Mesenteric fat pad (tissue), 1 donor: ENCODE results near the gene ORAI3. TPM values are rescaled to one million over a fixed set of nuclear protein-coding genes. Genes with fewer than 3 reads are reported as not detected.

ENCODE experiments used
- DNase-seq: peaks from one replicate; pipeline ENCODE4 v3.0.0-alpha.2; 2020; ENCODE audit warnings: low spot score
- total RNA-seq: library from RNA; stranded (reverse); fragmentation: NEBNext Ultra II Directional; extraction: Animal tissue kit (Norgen Biotek cat#: 25700); gene quantifications from one replicate; pipeline ENCODE4 v1.2.1, GENCODE V29; 2021
- donor health status: DM: yes; HTN: yes; CAD: no.

Gene ORAI3
- total RNA-seq, 1 donor from 2014 or later = 17.9 TPM

DNA sequence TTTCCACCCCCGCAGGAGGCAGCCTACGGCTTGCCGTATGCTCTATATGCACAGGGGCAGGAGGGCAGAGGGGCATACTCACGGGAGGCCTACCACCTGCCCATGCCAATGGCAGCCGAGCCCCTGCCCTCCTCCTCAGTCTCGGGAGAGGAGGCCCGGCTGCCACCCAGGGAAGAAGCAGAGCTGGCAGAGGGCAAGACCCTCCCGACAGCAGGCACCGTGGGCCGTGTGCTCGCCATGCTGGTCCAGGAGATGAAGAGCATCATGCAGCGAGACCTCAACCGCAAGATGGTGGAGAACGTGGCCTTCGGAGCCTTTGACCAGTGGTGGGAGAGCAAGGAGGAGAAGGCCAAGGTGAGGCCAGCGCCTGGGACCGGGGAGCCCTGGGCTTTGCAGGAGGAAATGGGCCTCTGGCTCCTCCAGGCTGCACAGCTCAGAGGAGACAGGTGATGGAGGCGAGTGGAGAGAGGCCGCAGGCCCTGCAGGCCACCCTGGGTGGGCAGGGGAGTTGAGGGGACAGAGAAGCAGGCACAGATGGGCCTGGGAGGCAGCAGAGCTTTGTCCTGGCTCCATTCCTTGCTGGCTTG, 17.3 kb downstream of the ORAI3 start:
- DNase-seq = no peak

DNA sequence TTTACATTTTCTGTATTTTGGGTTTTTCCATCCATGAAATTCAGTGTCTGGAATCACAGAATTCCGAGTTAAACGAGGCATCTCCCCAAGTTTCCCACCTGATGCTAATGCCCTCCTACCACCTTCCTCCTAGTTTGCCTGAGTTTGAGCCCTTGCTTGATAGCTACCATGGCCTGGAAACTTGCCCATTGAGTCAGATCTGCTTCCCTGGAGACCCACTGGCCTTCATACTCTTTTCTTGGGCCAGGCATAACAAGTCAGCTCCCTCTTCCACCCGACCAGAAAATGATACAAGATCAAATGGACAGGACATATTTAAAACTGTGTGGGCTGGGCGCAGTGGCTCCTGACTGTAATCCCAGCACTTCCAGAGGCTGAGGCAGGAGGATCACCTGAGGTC, 18.9 kb downstream of the ORAI3 start:
- no peak for DNase-seq

DNA sequence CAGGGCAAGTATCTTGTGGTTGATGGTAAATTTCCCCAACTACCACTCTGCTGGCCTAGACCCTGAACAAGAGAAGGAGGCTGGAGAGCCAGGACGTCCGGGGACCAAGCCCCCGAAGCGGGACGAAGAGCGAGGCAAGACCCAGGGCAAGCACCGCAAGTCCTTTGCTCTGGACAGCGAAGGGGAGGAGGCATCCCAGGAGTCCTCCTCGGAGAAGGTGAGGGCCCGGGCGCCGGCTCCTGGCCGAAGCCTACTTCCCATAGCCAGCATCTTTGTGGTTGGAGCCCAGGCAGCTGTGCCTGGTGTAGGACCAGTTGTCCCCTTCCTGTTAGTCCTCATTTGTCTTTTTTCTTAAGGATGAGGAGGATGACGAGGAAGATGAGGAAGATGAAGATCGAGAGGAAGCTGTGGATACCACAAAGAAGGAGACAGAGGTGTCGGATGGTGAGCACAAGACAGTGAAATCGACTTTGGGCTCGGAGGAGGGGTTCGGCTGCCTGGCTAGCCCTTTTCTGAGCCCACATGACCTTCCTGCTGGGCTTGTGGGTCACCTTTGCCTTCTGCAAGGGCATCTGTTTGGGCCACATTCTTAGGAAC, 20.5 kb downstream of the ORAI3 start:
- DNase-seq = no peak

DNA sequence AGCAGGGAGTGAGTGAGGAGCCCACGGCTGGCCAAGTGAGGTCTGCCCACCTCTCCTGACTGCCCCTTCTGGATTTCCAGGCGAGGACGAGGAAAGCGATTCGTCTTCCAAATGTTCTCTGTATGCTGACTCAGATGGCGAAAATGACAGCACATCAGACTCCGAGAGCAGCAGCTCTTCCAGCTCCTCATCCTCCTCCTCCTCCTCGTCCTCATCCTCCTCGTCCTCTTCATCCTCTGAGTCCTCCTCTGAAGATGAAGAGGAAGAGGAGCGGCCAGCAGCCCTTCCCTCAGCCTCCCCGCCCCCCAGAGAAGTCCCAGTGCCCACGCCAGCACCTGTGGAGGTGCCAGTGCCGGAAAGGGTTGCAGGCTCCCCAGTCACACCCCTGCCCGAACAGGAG, 22.4 kb downstream of the ORAI3 start:
- DNase-seq = no peak

DNA sequence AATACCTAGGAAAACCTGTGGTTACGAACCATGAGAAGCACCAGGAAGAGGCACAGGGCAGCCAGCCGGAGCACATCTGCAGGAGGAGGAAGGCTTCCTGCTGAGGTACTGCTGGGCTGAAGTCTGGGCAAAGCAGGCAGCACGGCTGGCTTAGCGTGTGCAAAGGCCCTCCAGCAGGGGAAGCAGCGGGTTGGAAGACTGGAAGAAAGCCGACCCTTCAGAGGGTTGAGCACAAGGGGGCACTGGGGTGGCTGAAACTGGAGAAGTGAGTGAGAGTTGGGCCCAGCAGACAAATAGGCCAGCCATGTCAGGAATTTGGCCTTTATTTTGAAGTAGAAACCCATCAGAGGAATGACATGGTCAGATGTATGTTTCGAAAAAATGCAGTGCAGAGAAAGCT, 24.0 kb downstream of the ORAI3 start:
- DNase-seq = no peak

DNA sequence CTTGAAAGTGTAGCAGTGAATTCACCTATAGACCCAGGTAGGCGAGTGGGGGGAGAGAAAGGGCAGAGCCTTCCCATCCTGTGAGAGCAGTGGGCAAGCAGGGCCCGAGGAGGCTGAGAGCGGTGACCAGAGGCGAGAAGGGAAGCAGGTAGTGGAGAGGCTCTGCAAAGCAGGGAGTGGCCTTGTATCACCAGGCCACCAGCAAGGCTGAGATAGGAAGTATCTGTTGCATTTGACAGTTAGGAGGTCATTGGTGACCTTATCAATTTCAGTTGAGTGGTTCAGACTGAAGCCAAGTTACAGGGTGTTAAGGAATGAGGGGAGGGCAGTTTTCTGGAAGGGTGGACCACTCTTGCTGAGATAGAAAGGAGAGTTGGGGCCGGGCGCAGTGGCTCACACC, 25.5 kb downstream of the ORAI3 start:
- DNase-seq = no peak

DNA sequence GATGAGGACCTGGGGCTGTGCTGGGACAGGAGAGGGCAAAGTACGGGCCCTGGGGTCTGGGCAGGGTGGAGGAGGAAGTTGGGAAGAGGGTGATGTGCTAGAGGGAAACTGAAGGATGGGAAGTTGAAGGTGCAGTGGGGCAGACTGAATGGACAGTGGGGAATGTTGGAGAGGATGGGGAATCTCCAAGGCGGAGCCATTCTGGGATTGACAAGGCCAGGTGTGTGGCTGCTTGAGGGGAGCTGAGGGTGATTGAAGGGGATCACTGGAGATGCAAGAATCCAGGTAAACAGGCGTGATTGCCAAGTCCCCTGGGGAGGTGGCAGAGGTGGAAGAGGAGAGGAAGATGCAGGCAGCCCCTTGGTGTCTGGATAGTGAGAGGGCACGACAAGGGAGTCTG, 27.6 kb downstream of the ORAI3 start:
- DNase-seq = no peak

DNA sequence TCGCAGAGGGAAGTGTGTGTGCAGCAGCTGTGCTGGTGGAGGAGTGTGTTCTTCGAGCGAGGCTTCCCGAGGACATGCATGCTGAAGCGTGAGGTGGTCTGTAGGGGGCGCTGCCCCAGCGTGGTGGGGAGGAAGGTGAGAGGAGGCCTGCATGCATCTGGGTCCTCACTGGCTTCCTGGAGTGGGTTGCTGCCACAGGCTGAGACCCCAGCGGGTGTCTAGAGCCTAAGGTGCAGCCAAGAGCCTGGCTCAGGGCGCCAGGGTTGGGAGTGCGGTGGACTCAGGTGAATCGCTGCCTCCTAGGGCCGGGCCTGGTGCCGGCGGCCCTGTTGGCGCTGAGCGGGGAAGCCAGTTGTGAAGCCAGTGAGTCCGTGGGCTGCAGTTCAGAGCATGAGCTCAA, 28.6 kb downstream of the ORAI3 start:
- no peak for DNase-seq

DNA sequence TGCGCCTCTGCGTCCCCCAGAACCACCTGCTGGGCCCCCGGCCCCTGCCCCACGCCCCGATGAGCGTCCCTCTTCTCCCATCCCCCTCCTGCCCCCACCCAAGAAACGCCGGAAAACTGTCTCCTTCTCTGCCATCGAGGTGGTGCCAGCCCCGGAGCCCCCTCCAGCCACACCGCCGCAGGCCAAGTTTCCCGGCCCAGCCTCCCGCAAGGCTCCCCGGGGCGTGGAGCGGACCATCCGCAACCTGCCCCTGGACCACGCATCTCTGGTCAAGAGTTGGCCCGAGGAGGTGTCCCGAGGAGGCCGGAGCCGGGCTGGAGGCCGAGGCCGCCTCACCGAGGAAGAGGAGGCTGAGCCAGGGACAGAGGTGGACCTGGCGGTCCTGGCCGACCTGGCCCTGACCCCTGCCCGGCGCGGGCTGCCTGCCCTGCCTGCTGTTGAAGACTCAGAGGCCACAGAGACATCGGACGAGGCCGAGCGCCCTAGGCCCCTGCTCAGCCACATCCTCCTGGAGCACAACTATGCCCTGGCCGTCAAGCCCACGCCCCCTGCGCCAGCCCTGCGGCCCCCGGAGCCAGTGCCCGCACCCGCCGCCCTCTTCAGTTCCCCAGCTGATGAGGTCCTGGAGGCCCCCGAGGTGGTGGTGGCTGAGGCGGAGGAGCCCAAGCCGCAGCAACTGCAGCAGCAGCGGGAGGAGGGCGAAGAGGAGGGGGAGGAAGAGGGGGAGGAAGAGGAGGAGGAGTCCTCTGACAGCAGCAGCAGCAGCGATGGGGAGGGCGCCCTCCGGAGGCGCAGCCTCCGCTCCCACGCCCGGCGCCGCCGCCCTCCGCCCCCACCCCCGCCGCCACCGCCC, 30.5 kb downstream of the ORAI3 start:
- DNase-seq = no peak

DNA sequence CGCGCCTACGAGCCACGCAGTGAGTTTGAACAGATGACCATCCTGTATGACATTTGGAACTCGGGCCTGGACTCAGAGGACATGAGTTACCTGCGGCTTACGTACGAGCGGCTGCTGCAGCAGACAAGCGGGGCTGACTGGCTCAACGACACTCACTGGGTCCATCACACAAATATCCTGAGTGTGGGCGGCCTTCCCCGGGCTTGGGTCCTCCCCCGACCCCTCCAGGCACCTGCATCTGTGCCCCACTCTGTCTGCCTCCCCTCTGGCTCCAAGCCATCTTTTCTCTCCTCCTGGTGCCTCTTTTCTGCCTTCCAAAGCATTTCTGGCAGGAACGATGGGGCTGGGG, 31.1 kb downstream of the ORAI3 start:
- no peak for DNase-seq

DNA sequence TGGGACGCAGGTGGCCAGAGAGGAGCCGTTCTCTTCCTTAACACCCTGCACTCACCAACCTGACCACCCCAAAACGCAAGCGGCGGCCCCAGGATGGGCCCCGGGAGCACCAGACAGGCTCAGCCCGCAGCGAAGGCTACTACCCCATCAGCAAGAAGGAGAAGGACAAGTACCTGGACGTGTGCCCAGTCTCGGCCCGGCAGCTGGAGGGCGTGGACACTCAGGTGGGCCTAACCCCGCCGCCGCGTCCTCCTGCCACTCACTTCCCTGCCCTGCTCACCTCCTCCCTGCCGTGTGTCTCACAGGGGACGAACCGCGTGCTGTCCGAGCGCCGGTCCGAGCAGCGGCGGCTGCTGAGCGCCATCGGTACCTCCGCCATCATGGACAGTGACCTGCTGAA, 31.6 kb downstream of the ORAI3 start:
- no peak for DNase-seq

DNA sequence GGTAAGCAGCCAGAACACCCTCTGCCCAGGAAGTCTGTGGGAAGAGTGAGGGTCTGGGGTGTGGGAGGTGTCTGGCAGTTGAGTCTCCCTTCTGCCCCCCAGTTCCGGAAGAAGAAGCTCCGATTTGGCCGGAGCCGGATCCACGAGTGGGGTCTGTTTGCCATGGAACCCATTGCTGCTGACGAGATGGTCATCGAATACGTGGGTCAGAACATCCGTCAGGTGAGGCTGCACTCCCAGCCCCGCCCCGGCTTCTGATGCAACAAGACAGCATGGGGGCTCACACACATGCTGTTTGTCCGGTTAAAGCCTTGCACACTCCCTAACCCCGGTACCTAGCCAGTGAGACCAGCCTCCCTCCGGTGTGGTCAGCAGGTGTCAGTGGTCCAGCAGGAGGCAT, 32.1 kb downstream of the ORAI3 start:
- no peak for DNase-seq

DNA sequence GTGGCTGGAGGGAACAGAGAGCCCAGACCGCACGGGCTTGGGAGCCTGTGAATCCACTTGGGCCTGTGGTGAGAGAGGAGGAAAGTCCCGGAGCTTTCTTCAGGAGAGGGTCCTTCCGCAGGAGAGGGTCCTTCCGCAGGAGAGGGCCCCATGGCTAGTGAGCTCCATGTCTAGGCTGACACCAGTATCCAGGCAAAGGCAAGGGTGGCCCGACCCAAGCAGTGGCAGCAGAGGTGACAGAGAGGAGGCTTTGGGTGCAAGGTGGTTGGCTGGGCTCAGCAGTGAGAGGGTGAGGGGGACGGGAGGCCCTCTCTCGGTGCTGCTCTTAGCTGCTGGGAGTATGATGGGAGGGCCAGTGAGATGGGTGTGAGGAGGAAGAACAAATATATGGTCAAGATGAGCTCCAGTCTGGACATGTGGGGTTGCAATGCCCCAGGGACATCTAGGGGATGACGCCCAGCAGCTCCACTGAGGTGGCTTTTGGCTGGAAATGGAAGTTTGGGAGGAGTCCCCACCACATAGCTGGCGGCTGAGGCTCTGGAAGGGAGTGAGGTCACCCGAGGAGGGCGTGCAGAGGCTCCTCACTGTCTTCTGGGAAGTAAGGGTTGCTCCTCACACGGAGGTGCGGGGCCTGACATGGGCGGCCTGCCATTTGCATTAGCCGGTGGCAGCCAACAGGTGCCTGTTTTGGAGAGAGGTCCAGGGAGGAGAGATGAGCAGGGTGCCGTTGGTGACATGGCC, 33.9 kb downstream of the ORAI3 start:
- no peak for DNase-seq

DNA sequence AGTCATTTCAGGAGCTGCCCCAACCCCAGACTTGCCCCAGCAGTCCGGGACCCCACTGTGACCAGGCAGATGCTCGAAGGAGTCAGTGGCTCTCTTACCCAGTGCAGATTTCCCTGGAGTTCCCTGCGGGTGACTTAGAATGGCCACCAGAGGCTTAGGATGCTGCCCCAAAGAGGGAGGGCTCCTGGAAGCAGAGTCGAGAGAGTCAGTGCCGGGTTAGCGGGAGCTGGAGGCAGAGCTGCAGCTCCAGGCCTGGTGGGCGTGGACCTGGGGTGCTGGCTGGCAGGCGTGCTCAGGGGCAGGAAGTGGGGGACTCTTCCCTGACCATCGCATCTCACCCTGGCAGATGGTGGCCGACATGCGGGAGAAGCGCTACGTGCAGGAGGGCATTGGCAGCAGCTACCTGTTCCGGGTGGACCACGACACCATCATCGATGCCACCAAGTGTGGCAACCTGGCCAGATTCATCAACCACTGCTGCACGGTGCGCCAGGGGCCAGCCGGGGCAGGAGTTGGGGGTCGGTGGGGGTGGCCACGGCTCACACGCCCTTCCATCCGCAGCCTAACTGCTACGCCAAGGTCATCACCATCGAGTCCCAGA, 34.5 kb downstream of the ORAI3 start:
- no peak for DNase-seq

DNA sequence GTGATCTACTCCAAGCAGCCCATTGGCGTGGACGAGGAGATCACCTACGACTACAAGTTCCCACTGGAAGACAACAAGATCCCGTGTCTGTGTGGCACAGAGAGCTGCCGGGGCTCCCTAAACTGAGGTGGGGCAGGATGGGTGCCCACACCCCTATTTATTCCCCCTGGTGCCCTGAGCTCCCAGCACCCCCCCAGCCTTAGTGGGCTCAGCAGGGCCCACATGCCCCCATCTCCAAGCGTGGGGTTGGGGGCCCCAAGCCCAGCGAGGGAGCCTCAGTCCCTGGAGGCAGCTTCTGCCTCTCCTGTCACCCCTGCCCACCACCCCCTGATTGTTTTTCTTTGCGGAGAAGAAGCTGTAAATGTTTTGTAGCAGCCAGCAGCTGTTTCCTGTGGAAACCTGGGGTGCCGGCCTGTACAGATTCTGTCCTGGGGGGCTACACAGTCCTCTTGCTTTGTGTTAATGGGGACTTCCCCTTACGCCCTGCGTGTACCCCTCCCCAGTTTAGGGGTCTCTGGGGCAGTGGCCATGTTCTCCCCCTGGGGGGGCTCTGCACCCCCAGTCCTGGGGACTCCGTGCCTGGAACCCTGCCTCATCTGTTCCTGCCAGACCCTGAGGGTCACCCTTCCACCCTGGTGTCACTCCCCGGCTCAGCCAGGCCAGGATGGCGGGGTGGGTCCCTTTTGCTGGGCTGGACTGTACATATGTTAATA, 35.2 kb downstream of the ORAI3 start:
- DNase-seq = no peak

DNA sequence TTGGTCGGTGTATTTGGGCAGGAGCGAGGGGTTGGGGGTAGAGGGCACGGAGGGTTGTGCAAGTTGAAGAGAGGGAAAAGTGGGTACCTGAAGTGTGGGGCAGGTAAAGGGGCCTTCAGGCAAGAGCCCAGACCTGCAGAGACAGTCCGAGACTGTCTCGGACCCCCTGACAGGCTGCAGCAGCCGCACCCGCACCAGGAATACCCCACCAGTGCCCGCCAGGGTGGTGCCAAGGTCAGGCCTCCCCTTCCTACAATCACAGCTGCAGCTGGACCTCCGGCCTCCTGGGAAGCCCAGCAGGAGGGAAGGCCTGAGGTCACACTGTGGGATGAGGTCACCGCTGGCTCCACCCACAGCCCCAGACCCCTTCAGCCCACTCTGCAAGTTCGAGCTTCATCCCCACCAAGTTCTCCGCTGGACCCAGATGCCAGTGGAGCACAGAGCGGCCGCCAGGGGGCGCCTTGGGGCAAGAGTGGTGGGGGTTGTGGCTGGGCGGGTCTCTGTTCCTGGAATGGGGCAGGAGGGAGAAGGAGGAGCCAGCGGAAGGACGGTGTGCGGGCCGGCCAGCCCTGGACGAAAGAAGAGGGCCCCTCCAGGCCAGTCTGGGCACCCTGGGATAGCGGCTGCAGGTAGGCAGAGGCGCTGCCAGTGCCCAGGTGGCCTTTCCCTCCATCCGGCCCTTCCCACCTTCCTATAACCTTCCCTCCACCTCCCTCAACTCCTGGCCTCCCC, 36.0 kb downstream of the ORAI3 start, which contains the start of gene HSD3B7:
HSD3B7 (plus strand) TSS at position 539 of the 732 bp plus-strand sequence. CDS start 452 bp downstream, outside the sequence.
- DNase-seq = peak; percentile 97

DNA sequence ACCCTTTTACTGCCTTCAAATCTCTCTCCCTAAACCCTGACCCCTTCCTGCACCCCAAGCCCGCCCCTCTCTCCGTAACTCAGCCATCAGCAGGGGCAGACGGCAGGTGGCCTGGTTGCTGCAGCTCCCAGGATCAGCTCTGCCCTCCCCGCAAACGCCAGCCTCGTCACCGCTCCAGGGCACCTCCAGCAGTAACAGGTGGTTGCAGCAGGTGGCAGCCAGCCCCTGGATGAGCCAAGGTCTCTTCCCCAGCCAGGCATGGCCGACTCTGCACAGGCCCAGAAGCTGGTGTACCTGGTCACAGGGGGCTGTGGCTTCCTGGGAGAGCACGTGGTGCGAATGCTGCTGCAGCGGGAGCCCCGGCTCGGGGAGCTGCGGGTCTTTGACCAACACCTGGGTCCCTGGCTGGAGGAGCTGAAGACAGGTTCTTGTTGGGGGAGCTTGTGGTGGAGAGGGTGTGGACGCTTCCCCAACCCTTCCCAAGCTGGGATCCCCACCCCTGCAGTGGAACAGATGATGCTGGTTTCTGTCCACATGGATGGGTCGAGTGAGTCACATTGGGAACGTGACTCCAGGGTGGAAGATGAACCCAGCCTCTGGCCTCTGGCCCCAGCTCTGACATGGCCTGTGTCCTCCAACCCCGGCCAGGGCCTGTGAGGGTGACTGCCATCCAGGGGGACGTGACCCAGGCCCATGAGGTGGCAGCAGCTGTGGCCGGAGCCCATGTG, 36.7 kb downstream of the ORAI3 start:
- no peak for DNase-seq

DNA sequence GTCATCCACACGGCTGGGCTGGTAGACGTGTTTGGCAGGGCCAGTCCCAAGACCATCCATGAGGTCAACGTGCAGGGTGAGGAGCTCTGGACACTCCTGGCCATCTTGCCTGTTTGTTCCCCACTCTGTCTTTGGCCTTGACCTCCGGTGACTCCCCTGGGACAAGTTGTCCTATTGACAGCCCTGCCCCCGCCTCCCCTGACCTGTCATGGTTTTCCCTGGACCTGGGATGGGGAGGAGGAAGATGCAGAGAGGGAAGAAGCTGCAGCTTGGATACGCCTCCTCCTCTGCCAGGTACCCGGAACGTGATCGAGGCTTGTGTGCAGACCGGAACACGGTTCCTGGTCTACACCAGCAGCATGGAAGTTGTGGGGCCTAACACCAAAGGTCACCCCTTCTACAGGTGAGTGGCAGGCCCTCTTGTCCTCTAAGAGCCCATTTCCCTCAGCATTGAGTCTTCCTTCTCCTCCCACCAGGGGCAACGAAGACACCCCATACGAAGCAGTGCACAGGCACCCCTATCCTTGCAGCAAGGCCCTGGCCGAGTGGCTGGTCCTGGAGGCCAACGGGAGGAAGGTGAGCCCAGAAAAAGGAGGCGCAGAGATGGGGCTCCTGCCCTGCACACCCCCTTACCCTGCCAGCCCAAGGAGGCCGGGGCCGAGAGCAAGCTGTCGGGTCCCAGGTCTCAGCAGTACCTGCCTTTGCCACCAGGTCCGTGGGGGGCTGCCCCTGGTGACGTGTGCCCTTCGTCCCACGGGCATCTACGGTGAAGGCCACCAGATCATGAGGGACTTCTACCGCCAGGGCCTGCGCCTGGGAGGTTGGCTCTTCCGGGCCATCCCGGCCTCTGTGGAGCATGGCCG, 37.5 kb downstream of the ORAI3 start:
- no peak for DNase-seq
